GM12878 (cell line): ENCODE results near the gene TNP1. TPM values are rescaled to one million over a fixed set of nuclear protein-coding genes. Genes with fewer than 3 reads are reported as not detected.

ENCODE experiments used
- ATAC-seq: fragments of 200-7000 bp; cut with Tn5 transposase; 3 replicates; pipeline ENCODE4 v1.9.1; 2020; ENCODE audit warnings: mild to moderate bottlenecking, moderate library complexity
- BruUV-seq: library from RNA; stranded (reverse); fragments of 400-500 nt; replicated peaks from 2 replicates; lab custom pipeline; 2021; lab: Mats Ljungman, UMichigan
- CTCF ChIA-PET: fragments of 300-600 bp; sonication (Branson Sonifier 250); formaldehyde crosslinking; extraction: SDS; loops from one replicate; lab custom pipeline; 2021; ENCODE audit warnings: inconsistent platforms; lab: Yijun Ruan, JAX
- POLR2A ChIA-PET: fragments of 350-600 bp; formaldehyde crosslinking; extraction: SDS; loops from one replicate; lab custom pipeline; 2021; ENCODE audit warnings: inconsistent platforms; lab: Charles Lee
- RAD21 ChIA-PET: fragments of 300-600 bp; sonication (Branson Sonifier 250); formaldehyde crosslinking; loops from one replicate; lab custom pipeline; 2023; ENCODE audit warnings: antibody characterized with exemption; ENCODE audit not compliant: unreplicated experiment; lab: Charles Lee
- SMC1A ChIA-PET: fragments of 300-600 bp; sonication (Branson Sonifier 250); formaldehyde crosslinking; loops from one replicate; lab custom pipeline; 2023; ENCODE audit not compliant: unreplicated experiment, uncharacterized antibody; lab: Charles Lee
- DNase-seq: peaks from one replicate; pipeline ENCODE4 v3.0.0-alpha.2; 2011; ENCODE audit warnings: low read depth, low spot score
- FAIRE-seq: peaks from 3 replicates; lab custom pipeline; 2011; peaks lifted over from hg19 to GRCh38; lab: Jason Lieb, UNC
- H2AFZ ChIP-seq: 2 replicates; pipeline ENCODE4 v1.6.0; 2011; ENCODE audit warnings: low read depth, low read length, control low read depth; ENCODE audit not compliant: control insufficient read depth
- H3K27ac ChIP-seq: 2 replicates; pipeline ENCODE4 v1.5.1; 2011; ENCODE audit warnings: control low read depth; ENCODE audit not compliant: control insufficient read depth, insufficient read depth
- H3K27me3 ChIP-seq, 2 experiments: replicated peaks in 1 of 2; 2 replicates each; pipeline versions ENCODE4 v1.6.0 to v1.6.1; 2011; ENCODE audit warnings: low read length in 1 of 2; ENCODE audit not compliant: control insufficient read depth in 2 of 2, insufficient read depth in 2 of 2
- H3K36me3 ChIP-seq, 2 experiments: 2 replicates each; pipeline ENCODE4 v1.5.1; 2011; ENCODE audit warnings: low read length in 1 of 2; ENCODE audit not compliant: control insufficient read depth in 2 of 2, insufficient read depth in 2 of 2
- H3K4me1 ChIP-seq: 2 replicates; pipeline ENCODE4 v1.6.1; 2011; ENCODE audit warnings: mild to moderate bottlenecking, low read length, moderate library complexity, mixed read lengths; ENCODE audit not compliant: control insufficient read depth, insufficient read depth
- H3K4me2 ChIP-seq: 2 replicates; pipeline ENCODE4 v1.6.0; 2011; ENCODE audit warnings: control low read depth; ENCODE audit not compliant: control insufficient read depth, insufficient read depth
- H3K4me3 ChIP-seq: fragments of 200-600 bp; sonication (generic); 2 replicates; pipeline ENCODE4 v1.5.1; 2016
- H3K79me2 ChIP-seq: 2 replicates; pipeline ENCODE4 v1.6.0; 2011; ENCODE audit warnings: low read length; ENCODE audit not compliant: control insufficient read depth, insufficient read depth
- H3K9ac ChIP-seq: 2 replicates; pipeline ENCODE4 v1.8.0; 2011; ENCODE audit warnings: low read length, control low read depth, mixed read lengths; ENCODE audit not compliant: control insufficient read depth, insufficient read depth
- H3K9me3 ChIP-seq: replicated peaks from 3 replicates; pipeline ENCODE4 v1.5.1; 2011; ENCODE audit warnings: mild to moderate bottlenecking, low read length; ENCODE audit not compliant: control insufficient read depth, insufficient read depth
- H4K20me1 ChIP-seq: 2 replicates; pipeline ENCODE4 v1.6.0; 2011; ENCODE audit not compliant: control insufficient read depth, insufficient read depth
- ATF7 ChIP-seq: fragments of 450-650 bp; IDR thresholded peaks from 2 replicates; pipeline ENCODE4 v1.6.1; 2016; ENCODE audit warnings: low read depth, mild to moderate bottlenecking
- BMI1 ChIP-seq: fragments of 450-650 bp; IDR thresholded peaks from 2 replicates; pipeline ENCODE4 v1.6.1; 2016; ENCODE audit warnings: mild to moderate bottlenecking, moderate library complexity, borderline replicate concordance
- CEBPZ ChIP-seq: fragments of 150-350 bp; IDR thresholded peaks from 2 replicates; pipeline ENCODE4 v1.6.1; 2016; ENCODE audit warnings: low read depth, low read length
- E2F8 ChIP-seq: fragments of 450-650 bp; IDR thresholded peaks from 2 replicates; pipeline ENCODE4 v1.6.1; 2018; ENCODE audit warnings: mild to moderate bottlenecking, low read depth, moderate library complexity; ENCODE audit not compliant: partially characterized antibody
- HDAC2 ChIP-seq: fragments of 200-600 bp; sonication (generic); IDR thresholded peaks from 2 replicates; pipeline ENCODE4 v1.6.1; 2017
- IKZF2 ChIP-seq, 2 experiments: fragments of 450-650 bp; IDR thresholded peaks; 2 replicates each; pipeline ENCODE4 v1.6.1; 2017; ENCODE audit warnings: mild to moderate bottlenecking in 2 of 2, moderate library complexity in 2 of 2
- KAT2A ChIP-seq: conservative IDR thresholded peaks from 2 replicates; pipeline ENCODE4 v1.6.1; 2011; ENCODE audit warnings: low read depth, low read length; ENCODE audit not compliant: control insufficient read depth
- PAX5 ChIP-seq: IDR thresholded peaks from 2 replicates; pipeline ENCODE4 v1.6.1; 2011; ENCODE audit warnings: low read depth, low read length, borderline replicate concordance
- POU2F2 ChIP-seq: IDR thresholded peaks from 3 replicates; pipeline ENCODE4 v1.6.1; 2011; ENCODE audit warnings: low read depth, mild to moderate bottlenecking, low read length, borderline replicate concordance
- RB1 ChIP-seq: fragments of 450-650 bp; formaldehyde crosslinking; IDR thresholded peaks from 2 replicates; pipeline ENCODE4 v1.6.1; 2017; ENCODE audit warnings: mild to moderate bottlenecking, borderline replicate concordance
- SREBF1 ChIP-seq: IDR thresholded peaks from 2 replicates; pipeline ENCODE4 v1.6.1; 2012; ENCODE audit warnings: mild to moderate bottlenecking, low read length
- SUPT20H ChIP-seq: IDR thresholded peaks from 2 replicates; pipeline ENCODE4 v1.6.1; 2011; ENCODE audit warnings: low read depth, mild to moderate bottlenecking, low read length, moderate library complexity, borderline replicate concordance; ENCODE audit not compliant: control insufficient read depth
- ZSCAN29 ChIP-seq: fragments of 450-650 bp; IDR thresholded peaks from 2 replicates; pipeline ENCODE4 v1.6.1; 2017; ENCODE audit warnings: mild to moderate bottlenecking, moderate library complexity
- WGBS: methylation state at CpG from one replicate; pipeline ENCODE4 v1.1.6; 2016; ENCODE audit warnings: low lambda C conversion rate; ENCODE audit not compliant: insufficient replicate concordance, insufficient coverage; ENCODE audit errors: missing lambda C conversion rate; 5-methylcytosine and 5-hydroxymethylcytosine counted together
- in situ Hi-C: fragments of 300-500 bp; cut with MboI; formaldehyde crosslinking; loops from 9 replicates; pipeline ENCODE4 v1.14.3; 2018; ENCODE audit warnings: mixed read lengths
- intact Hi-C: fragments of 100-400 bp; cut with micrococcal nuclease; formaldehyde crosslinking; loops from one replicate; pipeline ENCODE4 v1.14.2; 2022; ENCODE audit not compliant: unreplicated experiment
- polyA plus RNA-seq, 11 experiments: library from polyadenylated mRNA; depleted of rRNA in 4 of 11; unstranded in 6 of 11; stranded (reverse) in 5 of 11; fragments of >200 nt; fragmentation: Nextera tagmentation in 4 of 11; fragmentation: Illumina TruSeq in 1 of 11; extraction: Ambion mirVana in 4 of 11; extraction: Trizol in 1 of 11; gene quantifications; 1 replicate in 1 of 11; 2 replicates in 10 of 11; pipeline versions ENCODE4 v1.2.1 to v1.2.3, GENCODE V29; 2011 to 2016; ENCODE audit warnings: inconsistent platforms in 2 of 11, missing spikeins in 2 of 11, low read depth in 1 of 11
- total RNA-seq, 4 experiments: library from RNA; depleted of rRNA in 3 of 4; stranded (reverse); fragments of >200 nt in 3 of 4; fragmentation: Illumina TruSeq in 1 of 4; extraction: Trizol in 1 of 4; gene quantifications; 2 replicates each; pipeline versions ENCODE4 v1.2.1 to v1.2.3, GENCODE V29; 2013 to 2021
- TF ChIP-seq, protein P1 (sequence below): fragments of 450-650 bp; formaldehyde crosslinking; IDR thresholded peaks from 2 replicates; pipeline ENCODE4 v1.4.0; 2020; ENCODE audit warnings: mild to moderate bottlenecking, moderate library complexity

The TNP1 gene
- total and polyA plus RNA-seq, 10 of the 15 experiments (the other 5 are each of a cell fraction or from before 2014, with no cell fraction given): not detected

DNA sequence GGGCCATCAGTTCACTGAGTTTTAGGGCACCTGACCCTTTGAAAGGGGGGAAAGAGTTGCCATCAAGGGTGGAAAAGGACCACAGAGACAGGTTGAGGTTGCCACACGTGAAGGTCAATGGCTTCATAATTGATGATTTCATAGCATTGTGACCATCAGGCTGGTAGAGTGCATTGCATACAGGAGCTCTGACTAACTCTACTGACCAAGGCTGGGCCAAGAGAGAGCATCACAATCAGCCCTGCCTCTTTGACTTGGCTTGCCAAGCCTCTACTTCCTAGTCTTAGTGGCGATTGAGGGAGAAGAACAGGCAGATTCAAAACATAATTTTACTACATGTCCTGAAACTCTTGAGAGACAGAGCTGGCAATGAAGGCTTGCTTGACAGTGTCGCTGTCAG lies 5.8 kb upstream of the TNP1 start (continued):
- TF ChIP-seq E2F8: no peak
- TF ChIP-seq SREBF1: no peak
- no peak for TF ChIP-seq BMI1
- no peak for TF ChIP-seq CEBPZ
- no peak for TF ChIP-seq IKZF2 (IDR thresholded peaks at IDR 0.05)
- no peak for TF ChIP-seq ATF7
- TF ChIP-seq, all 136 proteins: peak for 0

- 25% methylated on average over 4 of the region's 4 CpGs for WGBS
- FAIRE-seq: no peak
- POLR2A ChIA-PET: no interaction called here
- TF ChIP-seq ZSCAN29: no peak
- no peak for TF ChIP-seq POU2F2
- TF ChIP-seq RB1: no peak
- TF ChIP-seq SUPT20H: no peak
- no peak for TF ChIP-seq PAX5
- no peak for TF ChIP-seq KAT2A
- no peak for TF ChIP-seq HDAC2
- TF ChIP-seq, protein P1, sequence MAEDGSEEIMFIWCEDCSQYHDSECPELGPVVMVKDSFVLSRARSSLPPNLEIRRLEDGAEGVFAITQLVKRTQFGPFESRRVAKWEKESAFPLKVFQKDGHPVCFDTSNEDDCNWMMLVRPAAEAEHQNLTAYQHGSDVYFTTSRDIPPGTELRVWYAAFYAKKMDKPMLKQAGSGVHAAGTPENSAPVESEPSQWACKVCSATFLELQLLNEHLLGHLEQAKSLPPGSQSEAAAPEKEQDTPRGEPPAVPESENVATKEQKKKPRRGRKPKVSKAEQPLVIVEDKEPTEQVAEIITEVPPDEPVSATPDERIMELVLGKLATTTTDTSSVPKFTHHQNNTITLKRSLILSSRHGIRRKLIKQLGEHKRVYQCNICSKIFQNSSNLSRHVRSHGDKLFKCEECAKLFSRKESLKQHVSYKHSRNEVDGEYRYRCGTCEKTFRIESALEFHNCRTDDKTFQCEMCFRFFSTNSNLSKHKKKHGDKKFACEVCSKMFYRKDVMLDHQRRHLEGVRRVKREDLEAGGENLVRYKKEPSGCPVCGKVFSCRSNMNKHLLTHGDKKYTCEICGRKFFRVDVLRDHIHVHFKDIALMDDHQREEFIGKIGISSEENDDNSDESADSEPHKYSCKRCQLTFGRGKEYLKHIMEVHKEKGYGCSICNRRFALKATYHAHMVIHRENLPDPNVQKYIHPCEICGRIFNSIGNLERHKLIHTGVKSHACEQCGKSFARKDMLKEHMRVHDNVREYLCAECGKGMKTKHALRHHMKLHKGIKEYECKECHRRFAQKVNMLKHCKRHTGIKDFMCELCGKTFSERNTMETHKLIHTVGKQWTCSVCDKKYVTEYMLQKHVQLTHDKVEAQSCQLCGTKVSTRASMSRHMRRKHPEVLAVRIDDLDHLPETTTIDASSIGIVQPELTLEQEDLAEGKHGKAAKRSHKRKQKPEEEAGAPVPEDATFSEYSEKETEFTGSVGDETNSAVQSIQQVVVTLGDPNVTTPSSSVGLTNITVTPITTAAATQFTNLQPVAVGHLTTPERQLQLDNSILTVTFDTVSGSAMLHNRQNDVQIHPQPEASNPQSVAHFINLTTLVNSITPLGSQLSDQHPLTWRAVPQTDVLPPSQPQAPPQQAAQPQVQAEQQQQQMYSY (CRISPR knock-in tag): no peak
These were observed 4.1 kb upstream of the TNP1 start for GRCh38 chr2:216863946-216864345.

More at GRCh38 chr2:216863946-216864345, 4.1 kb upstream of the TNP1 start:
- SMC1A ChIA-PET: no interaction called here
- DNase-seq: no peak
- no peak overlapping the region for H3K4me2 ChIP-seq
- no TSS peak for BruUV-seq
- no peak overlapping the region for H3K9ac ChIP-seq
- no peaks in the 10 kb centered on the region for H3K36me3 ChIP-seq
- H3K27ac ChIP-seq: no peak overlapping the region
- no peak overlapping the region for H2AFZ ChIP-seq
- RAD21 ChIA-PET: no interaction called here
- no peaks in the 10 kb centered on the region for H3K9me3 ChIP-seq
- intact Hi-C loops (no loop called here), in situ Hi-C loops (no loop called here)
- H3K79me2 ChIP-seq: no peaks in the 10 kb centered on the region
- CTCF ChIA-PET: no interaction called here
- no peaks in the 10 kb centered on the region for H3K4me1 ChIP-seq
- no peak overlapping the region for H3K4me3 ChIP-seq
- no peaks in the 10 kb centered on the region for H4K20me1 ChIP-seq
- no peak for ATAC-seq
- H3K27me3 ChIP-seq: no peaks in the 10 kb centered on the region; a peak in 2 of 4 replicates
